Astrocyte (in vitro differentiated cells and primary cell): Measurements from ENCODE around the gene ZNF722. TPM values are rescaled to one million over a fixed set of nuclear protein-coding genes. Genes with fewer than 3 reads are reported as not detected.

Experiments
- DNase-seq: peaks from one replicate; pipeline ENCODE4 v3.0.0-alpha.2; 2010; ENCODE audit warnings: low read depth
- FAIRE-seq: peaks from 2 replicates; lab custom pipeline; 2011; peaks lifted over from hg19 to GRCh38; lab: Jason Lieb, UNC
- H2AFZ ChIP-seq: 2 replicates; pipeline ENCODE4 v1.6.0; 2012; ENCODE audit warnings: low read depth, low read length, inconsistent platforms
- H3K27ac ChIP-seq: 2 replicates; pipeline ENCODE4 v1.5.1; 2011; ENCODE audit warnings: low read depth, low read length, inconsistent platforms
- H3K27me3 ChIP-seq: 2 replicates; pipeline ENCODE4 v1.6.0; 2011; ENCODE audit warnings: low read length, inconsistent platforms; ENCODE audit not compliant: insufficient read depth
- H3K36me3 ChIP-seq: 2 replicates; pipeline ENCODE4 v1.5.1; 2011; ENCODE audit warnings: low read length, inconsistent platforms; ENCODE audit not compliant: insufficient read depth
- H3K4me1 ChIP-seq: 2 replicates; pipeline ENCODE4 v1.5.1; 2011; ENCODE audit warnings: low read length, inconsistent platforms; ENCODE audit not compliant: insufficient read depth
- H3K4me2 ChIP-seq: 2 replicates; pipeline ENCODE4 v1.6.0; 2012; ENCODE audit warnings: low read length, inconsistent platforms
- H3K4me3 ChIP-seq: 2 replicates; pipeline ENCODE4 v1.5.1; 2011; ENCODE audit warnings: low read depth, mild to moderate bottlenecking, low read length, inconsistent platforms; ENCODE audit not compliant: insufficient read depth
- H3K79me2 ChIP-seq: 2 replicates; pipeline ENCODE4 v1.6.0; 2012; ENCODE audit warnings: mild to moderate bottlenecking, low read length, inconsistent platforms; ENCODE audit not compliant: insufficient read depth
- H3K9ac ChIP-seq: 2 replicates; pipeline ENCODE4 v1.6.0; 2012; ENCODE audit warnings: mild to moderate bottlenecking, low read length, inconsistent platforms
- H3K9me3 ChIP-seq: 2 replicates; pipeline ENCODE4 v1.5.1; 2012; ENCODE audit warnings: low read depth, mild to moderate bottlenecking, low read length, inconsistent platforms; ENCODE audit not compliant: insufficient read depth
- H4K20me1 ChIP-seq: 2 replicates; pipeline ENCODE4 v1.6.0; 2012; ENCODE audit warnings: low read length, inconsistent platforms; ENCODE audit not compliant: insufficient read depth
- H3K27ac Mint-ChIP-seq: one replicate; pipeline ENCODE4 v1.8.0; 2021; ENCODE audit warnings: mild to moderate bottlenecking, mixed read lengths; ENCODE audit not compliant: unreplicated experiment
- H3K27me3 Mint-ChIP-seq: one replicate; pipeline ENCODE4 v1.8.0; 2021; ENCODE audit warnings: low read depth, mixed read lengths; ENCODE audit not compliant: unreplicated experiment
- H3K36me3 Mint-ChIP-seq: one replicate; pipeline ENCODE4 v1.8.0; 2021; ENCODE audit warnings: low read depth, mixed read lengths; ENCODE audit not compliant: unreplicated experiment
- H3K4me1 Mint-ChIP-seq: one replicate; pipeline ENCODE4 v1.8.0; 2021; ENCODE audit warnings: low read depth, mixed read lengths; ENCODE audit not compliant: unreplicated experiment
- H3K4me3 Mint-ChIP-seq: one replicate; pipeline ENCODE4 v1.8.0; 2021; ENCODE audit warnings: mild to moderate bottlenecking, moderate library complexity, mixed read lengths; ENCODE audit not compliant: unreplicated experiment
- H3K9me3 Mint-ChIP-seq: one replicate; pipeline ENCODE4 v1.8.0; 2021; ENCODE audit warnings: mild to moderate bottlenecking, mixed read lengths; ENCODE audit not compliant: unreplicated experiment
- EZH2 ChIP-seq: IDR thresholded peaks from 2 replicates; pipeline ENCODE4 v1.6.1; 2012; ENCODE audit warnings: mild to moderate bottlenecking, low read length, inconsistent platforms; ENCODE audit not compliant: insufficient read depth
- total RNA-seq: library from RNA; stranded (reverse); gene quantifications from 2 replicates; pipeline ENCODE4 v1.2.1, GENCODE V29; 2021
- TF ChIP-seq, protein P1 (sequence below): IDR thresholded peaks from 2 replicates; pipeline ENCODE4 v1.5.1; 2011; ENCODE audit warnings: low read depth, mild to moderate bottlenecking, inconsistent platforms, low read length, moderate library complexity; ENCODE audit not compliant: insufficient read depth

The ZNF722 gene
- total RNA-seq, 1 donor from 2014 or later, result not detected

DNA sequence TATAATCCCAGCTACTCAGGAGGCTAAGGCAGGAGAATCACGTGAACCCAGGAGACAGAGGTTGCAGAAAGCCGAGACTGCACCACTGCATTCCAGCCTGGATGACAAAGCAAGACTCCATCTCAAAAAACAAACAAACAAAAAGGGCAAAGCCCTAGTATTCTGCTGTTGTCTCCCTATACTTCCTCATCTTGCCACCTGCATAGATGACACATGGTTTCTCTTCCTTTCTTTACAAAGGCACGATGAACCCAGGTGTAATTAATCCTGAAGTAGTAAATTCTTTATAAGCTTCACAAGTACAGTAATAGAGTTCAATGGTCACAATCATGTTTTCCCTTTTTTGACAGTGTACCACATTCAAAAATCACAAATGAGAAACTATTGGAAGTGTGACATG lies 36.7 kb downstream of the ZNF722 start:
- no peaks in the 10 kb centered on the region for H4K20me1 ChIP-seq
- H2AFZ ChIP-seq, result no peak overlapping the region
- H3K79me2 ChIP-seq, result no peaks in the 10 kb centered on the region
- TF ChIP-seq EZH2, result no peak
- TF ChIP-seq, protein P1, sequence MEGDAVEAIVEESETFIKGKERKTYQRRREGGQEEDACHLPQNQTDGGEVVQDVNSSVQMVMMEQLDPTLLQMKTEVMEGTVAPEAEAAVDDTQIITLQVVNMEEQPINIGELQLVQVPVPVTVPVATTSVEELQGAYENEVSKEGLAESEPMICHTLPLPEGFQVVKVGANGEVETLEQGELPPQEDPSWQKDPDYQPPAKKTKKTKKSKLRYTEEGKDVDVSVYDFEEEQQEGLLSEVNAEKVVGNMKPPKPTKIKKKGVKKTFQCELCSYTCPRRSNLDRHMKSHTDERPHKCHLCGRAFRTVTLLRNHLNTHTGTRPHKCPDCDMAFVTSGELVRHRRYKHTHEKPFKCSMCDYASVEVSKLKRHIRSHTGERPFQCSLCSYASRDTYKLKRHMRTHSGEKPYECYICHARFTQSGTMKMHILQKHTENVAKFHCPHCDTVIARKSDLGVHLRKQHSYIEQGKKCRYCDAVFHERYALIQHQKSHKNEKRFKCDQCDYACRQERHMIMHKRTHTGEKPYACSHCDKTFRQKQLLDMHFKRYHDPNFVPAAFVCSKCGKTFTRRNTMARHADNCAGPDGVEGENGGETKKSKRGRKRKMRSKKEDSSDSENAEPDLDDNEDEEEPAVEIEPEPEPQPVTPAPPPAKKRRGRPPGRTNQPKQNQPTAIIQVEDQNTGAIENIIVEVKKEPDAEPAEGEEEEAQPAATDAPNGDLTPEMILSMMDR, result no peak
- Mint-ChIP-seq H3K27me3 (no peaks in the 10 kb centered on the region), H3K4me1 (no peaks in the 10 kb centered on the region), H3K36me3 (no peaks in the 10 kb centered on the region), H3K4me3 (no peak overlapping the region), H3K27ac (no peak overlapping the region), H3K9me3 (peaks cover 23% of the 10 kb centered on the region)
- DNase-seq (no peak), FAIRE-seq (no peak)
- no peak overlapping the region for H3K4me3 ChIP-seq
- H3K4me2 ChIP-seq, result no peak overlapping the region
- H3K9ac ChIP-seq, result no peak overlapping the region
- H3K4me1 ChIP-seq, result no peaks in the 10 kb centered on the region
- no peaks in the 10 kb centered on the region for H3K27me3 ChIP-seq
- H3K27ac ChIP-seq, result no peak overlapping the region
- H3K36me3 ChIP-seq, result no peaks in the 10 kb centered on the region
- H3K9me3 ChIP-seq, result peaks cover 25% of the 10 kb centered on the region

DNA sequence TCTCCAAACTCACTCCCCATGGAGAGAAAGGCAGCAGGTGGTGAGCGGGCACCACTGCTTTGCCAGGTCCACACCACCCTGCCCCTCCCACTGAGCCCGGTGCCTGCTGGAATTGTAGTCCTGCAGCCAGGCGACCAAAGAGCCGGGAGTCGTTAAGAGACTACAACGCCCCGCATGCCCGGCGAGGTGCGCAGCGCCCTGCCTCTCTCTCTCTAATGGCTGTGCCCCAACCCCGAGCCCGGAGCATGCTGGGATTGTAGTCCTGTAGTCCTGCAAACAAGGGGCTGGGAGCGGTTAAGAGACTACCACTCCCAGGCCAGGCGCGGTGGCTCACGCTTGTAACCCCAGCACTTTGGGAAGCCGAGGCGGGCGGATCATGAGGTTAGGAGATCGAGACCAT lies 38.4 kb downstream of the ZNF722 start:
- Histone ChIP-seq H3K36me3 (no peaks in the 10 kb centered on the region), H3K9me3 (peaks cover 21% of the 10 kb centered on the region), H2AFZ (no peak overlapping the region), H3K9ac (no peak overlapping the region), H3K4me1 (no peaks in the 10 kb centered on the region), H3K27me3 (no peaks in the 10 kb centered on the region), H3K4me2 (no peak overlapping the region), H4K20me1 (no peaks in the 10 kb centered on the region), H3K4me3 (no peak overlapping the region), H3K79me2 (no peaks in the 10 kb centered on the region), H3K27ac (no peak overlapping the region)
- no peak for DNase-seq
- no peaks in the 10 kb centered on the region for H3K4me1 Mint-ChIP-seq
- no peak overlapping the region for H3K27ac Mint-ChIP-seq
- TF ChIP-seq, protein P1, result no peak
- TF ChIP-seq EZH2, result no peak
- no peaks in the 10 kb centered on the region for H3K27me3 Mint-ChIP-seq
- FAIRE-seq, result no peak
- no peak overlapping the region for H3K4me3 Mint-ChIP-seq
- peaks cover 17% of the 10 kb centered on the region for H3K9me3 Mint-ChIP-seq
- H3K36me3 Mint-ChIP-seq, result no peaks in the 10 kb centered on the region

DNA sequence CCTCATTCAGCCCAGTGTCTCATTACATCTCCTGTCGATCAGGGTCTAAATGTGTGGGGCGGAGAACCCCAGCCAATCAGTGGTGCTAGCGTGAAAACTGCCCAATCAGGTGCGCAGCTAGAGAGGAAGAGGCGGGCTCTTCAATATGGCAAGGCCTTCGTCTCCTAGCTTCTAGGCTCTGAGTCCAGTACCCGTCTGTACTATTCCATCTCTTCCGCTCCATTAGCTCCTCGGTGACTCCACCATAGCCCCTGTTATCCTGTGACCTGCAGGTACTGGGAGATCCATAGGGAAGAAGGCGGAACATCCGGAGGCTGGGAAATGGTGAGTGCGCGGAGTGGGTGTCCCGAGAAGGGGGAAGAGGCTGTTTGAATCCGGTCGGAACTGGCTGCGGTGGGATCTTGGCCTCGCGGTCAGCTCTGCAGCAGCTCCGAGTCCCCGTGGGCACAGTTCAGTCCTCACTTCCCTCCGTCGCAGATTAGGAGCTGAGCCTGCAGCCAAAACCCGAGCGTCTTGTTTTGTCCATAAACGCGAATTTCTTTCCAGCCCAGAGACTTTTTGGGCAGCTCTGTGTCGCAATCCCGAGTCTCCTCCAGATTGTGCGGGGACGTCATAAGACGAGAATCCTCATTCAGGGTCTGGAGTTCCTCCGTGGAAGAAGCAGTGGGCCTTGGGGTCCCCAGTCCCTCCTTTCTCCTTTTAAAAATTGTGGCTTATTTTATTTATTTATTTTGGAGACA lies 46.8 kb downstream of the ZNF722 start, which contains the start of gene ZNF727:
TSS of gene ZNF727 (plus strand) at position 134 of the 740 bp plus-strand sequence. CDS start at position 322, 188 bp downstream.
- Histone ChIP-seq H3K27me3 (no peaks in the 10 kb centered on the region), H3K79me2 (no peaks in the 10 kb centered on the region), H3K9ac (no peak within 1 kb of the TSS), H3K9me3 (peaks cover 21% of the 10 kb centered on the region), H3K4me3 (no peak within 1 kb of the TSS), H2AFZ (no peak within 1 kb of the TSS), H4K20me1 (no peaks in the 10 kb centered on the region), H3K4me2 (no peak within 1 kb of the TSS), H3K27ac (no peak within 1 kb of the TSS), H3K36me3 (no peaks in the 10 kb centered on the region), H3K4me1 (no peaks in the 10 kb centered on the region)
- H3K4me3 Mint-ChIP-seq, result no peak within 1 kb of the TSS
- FAIRE-seq, result no peak
- TF ChIP-seq, protein P1, result no peak
- TF ChIP-seq EZH2, result no peak
- H3K9me3 Mint-ChIP-seq, result peaks cover 7% of the 10 kb centered on the region
- no peaks in the 10 kb centered on the region for H3K27me3 Mint-ChIP-seq
- no peaks in the 10 kb centered on the region for H3K4me1 Mint-ChIP-seq
- no peak within 1 kb of the TSS for H3K27ac Mint-ChIP-seq
- no peaks in the 10 kb centered on the region for H3K36me3 Mint-ChIP-seq
- DNase-seq, result no peak
